GM23338 (cell line): ENCODE results near the gene HNMT. TPM values are rescaled to one million over a fixed set of nuclear protein-coding genes. Genes with fewer than 3 reads are reported as not detected.

Experiments used
- ATAC-seq: fragments of 200-7000 bp; cut with Tn5 transposase; 3 replicates; pipeline ENCODE4 v1.9.1; 2020
- DNase-seq: peaks from one replicate; pipeline ENCODE4 v3.0.0-alpha.2; 2015; ENCODE audit warnings: low spot score
- H2AFZ ChIP-seq: fragments of 200-600 bp; sonication (generic); 2 replicates; pipeline ENCODE4 v1.8.0; 2016; ENCODE audit warnings: antibody characterized with exemption, mild to moderate bottlenecking, moderate library complexity
- H3F3A ChIP-seq: fragments of 200-600 bp; sonication (generic); replicated peaks from 2 replicates; pipeline ENCODE4 v1.8.0; 2017; ENCODE audit warnings: antibody characterized with exemption, mixed run types, low read depth
- H3K27ac ChIP-seq: fragments of 200-600 bp; sonication (generic); 2 replicates; pipeline ENCODE4 v1.6.1; 2016; ENCODE audit warnings: low read depth
- H3K27me3 ChIP-seq: fragments of 200-600 bp; sonication (generic); 2 replicates; pipeline ENCODE4 v1.8.0; 2016; ENCODE audit warnings: mild to moderate bottlenecking, mixed run types, moderate library complexity; ENCODE audit not compliant: insufficient read depth
- H3K36me3 ChIP-seq: fragments of 200-600 bp; sonication (generic); 2 replicates; pipeline ENCODE4 v1.8.0; 2016; ENCODE audit warnings: mild to moderate bottlenecking; ENCODE audit not compliant: insufficient read depth
- H3K4me1 ChIP-seq: fragments of 200-600 bp; sonication (generic); 2 replicates; pipeline ENCODE4 v1.8.0; 2016; ENCODE audit warnings: mild to moderate bottlenecking, moderate library complexity; ENCODE audit not compliant: insufficient read depth
- H3K4me2 ChIP-seq: fragments of 200-600 bp; sonication (generic); 2 replicates; pipeline ENCODE4 v1.7.1; 2017; ENCODE audit warnings: mixed run types
- H3K4me3 ChIP-seq: fragments of 200-600 bp; sonication (generic); 2 replicates; pipeline ENCODE4 v1.6.1; 2016; ENCODE audit warnings: mixed run types
- H3K79me2 ChIP-seq: fragments of 200-600 bp; sonication (generic); replicated peaks from 2 replicates; pipeline ENCODE4 v1.8.0; 2017; ENCODE audit warnings: mild to moderate bottlenecking; ENCODE audit not compliant: insufficient read depth
- H3K9me2 ChIP-seq: fragments of 200-600 bp; sonication (generic); 2 replicates; pipeline ENCODE4 v1.8.0; 2017; ENCODE audit not compliant: insufficient read depth
- H4K20me1 ChIP-seq: fragments of 200-600 bp; sonication (generic); replicated peaks from 2 replicates; pipeline ENCODE4 v1.8.0; 2017; ENCODE audit warnings: mild to moderate bottlenecking; ENCODE audit not compliant: insufficient read depth
- H3K27ac Mint-ChIP-seq: 2 replicates; pipeline ENCODE4 v1.8.0; 2020; ENCODE audit warnings: inconsistent platforms, mild to moderate bottlenecking, moderate library complexity, mixed read lengths
- H3K27me3 Mint-ChIP-seq: 3 replicates; pipeline ENCODE4 v1.8.0; 2022; ENCODE audit warnings: low read depth, mild to moderate bottlenecking, moderate library complexity, mixed read lengths, inconsistent platforms; ENCODE audit not compliant: insufficient read depth, poor library complexity
- H3K36me3 Mint-ChIP-seq: 3 replicates; pipeline ENCODE4 v1.8.0; 2021; ENCODE audit warnings: low read depth, mild to moderate bottlenecking, inconsistent platforms, moderate library complexity, mixed read lengths
- H3K4me1 Mint-ChIP-seq: 3 replicates; pipeline ENCODE4 v1.8.0; 2020; ENCODE audit warnings: mild to moderate bottlenecking, inconsistent platforms, mixed read lengths
- H3K4me3 Mint-ChIP-seq: 3 replicates; pipeline ENCODE4 v1.8.0; 2021; ENCODE audit warnings: moderate library complexity, mild to moderate bottlenecking, inconsistent platforms, mixed read lengths
- H3K9me3 Mint-ChIP-seq: 3 replicates; pipeline ENCODE4 v1.8.0; 2020; ENCODE audit warnings: moderate library complexity, mild to moderate bottlenecking, inconsistent platforms, mixed read lengths
- CREB1 ChIP-seq: fragments of 250-450 bp; sonication (Bioruptor Pico); IDR thresholded peaks from 2 replicates; pipeline ENCODE4 v1.5.0; 2020; ENCODE audit warnings: low read depth, mild to moderate bottlenecking, moderate library complexity
- EZH2 ChIP-seq: fragments of 200-600 bp; sonication (generic); IDR thresholded peaks from one replicate; pipeline ENCODE4 v1.8.0; 2017; ENCODE audit warnings: antibody characterized with exemption, mild to moderate bottlenecking, low read depth; ENCODE audit not compliant: unreplicated experiment
- JUNB ChIP-seq: IDR thresholded peaks from one replicate; pipeline ENCODE4 v1.6.1; 2016; ENCODE audit warnings: antibody characterized with exemption; ENCODE audit not compliant: unreplicated experiment
- NANOG ChIP-seq: IDR thresholded peaks from 2 replicates; pipeline ENCODE4 v1.6.1; 2016; ENCODE audit warnings: antibody characterized with exemption, borderline replicate concordance
- POLR2AphosphoS5 ChIP-seq: IDR thresholded peaks from 2 replicates; pipeline ENCODE4 v1.6.1; 2016; ENCODE audit warnings: antibody characterized with exemption, low read depth
- STAT1 ChIP-seq: IDR thresholded peaks from one replicate; pipeline ENCODE4 v1.6.1; 2016; ENCODE audit warnings: antibody characterized with exemption; ENCODE audit not compliant: unreplicated experiment
- ZNF114 ChIP-seq: fragments of 250-450 bp; sonication (Bioruptor Pico); IDR thresholded peaks from 2 replicates; pipeline ENCODE4 v1.5.0; 2020; ENCODE audit warnings: mild to moderate bottlenecking, moderate library complexity
- ZNF331 ChIP-seq: fragments of 250-450 bp; sonication (Bioruptor Pico); IDR thresholded peaks from 2 replicates; pipeline ENCODE4 v1.5.0; 2020; ENCODE audit warnings: low read depth, mild to moderate bottlenecking, moderate library complexity
- polyA plus RNA-seq: library from polyadenylated mRNA; unstranded; fragments of >200 nt; fragmentation: Nextera tagmentation; extraction: Ambion mirVana; gene quantifications from 2 replicates; pipeline ENCODE4 v1.2.1, GENCODE V29; 2016
- total RNA-seq: library from RNA; depleted of rRNA; stranded (reverse); fragments of >200 nt; shearing (Covaris generic); gene quantifications from 2 replicates; pipeline ENCODE4 v1.2.3, GENCODE V29; 2014
- TF ChIP-seq, protein P1 (sequence below), 2 experiments: fragments of 200-600 bp in 1 of 2; sonication (generic) in 1 of 2; conservative IDR thresholded peaks; 2 replicates each; pipeline versions ENCODE4 v1.5.1 to v1.6.1; 2016 to 2017; ENCODE audit warnings: antibody characterized with exemption in 2 of 2, low read depth in 2 of 2, mild to moderate bottlenecking in 2 of 2, moderate library complexity in 1 of 2
- TF ChIP-seq, protein P2 (sequence below): IDR thresholded peaks from one replicate; pipeline ENCODE4 v1.6.1; 2018; ENCODE audit warnings: antibody characterized with exemption; ENCODE audit not compliant: unreplicated experiment
- TF ChIP-seq, protein P3 (sequence below): IDR thresholded peaks from 2 replicates; pipeline ENCODE4 v1.6.1; 2016; ENCODE audit warnings: antibody characterized with exemption

HNMT gene
- total and polyA plus RNA-seq, 2 experiments from 2014 or later = 3.3 to 3.4 TPM

DNA sequence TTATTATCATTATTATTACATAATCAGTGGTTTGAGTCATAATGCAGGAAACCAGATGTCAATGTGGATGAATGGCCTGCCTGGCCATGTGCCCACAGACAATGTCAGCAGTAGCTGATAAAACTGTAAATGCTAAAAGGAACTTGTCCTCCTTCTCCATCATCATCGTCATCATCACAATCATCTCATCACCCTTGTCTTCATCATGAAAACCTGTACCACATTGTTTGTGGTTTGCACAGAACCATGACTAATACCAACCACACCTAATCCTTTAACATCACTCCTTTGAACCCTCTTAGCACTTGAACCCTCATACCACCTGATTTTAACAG, 96.0 kb downstream of the HNMT start (continued):
- no peak for TF ChIP-seq ZNF331
- TF ChIP-seq EZH2 = no peak
- no peak for TF ChIP-seq ZNF114 (CRISPR knock-in tag)
- TF ChIP-seq, protein P1, sequence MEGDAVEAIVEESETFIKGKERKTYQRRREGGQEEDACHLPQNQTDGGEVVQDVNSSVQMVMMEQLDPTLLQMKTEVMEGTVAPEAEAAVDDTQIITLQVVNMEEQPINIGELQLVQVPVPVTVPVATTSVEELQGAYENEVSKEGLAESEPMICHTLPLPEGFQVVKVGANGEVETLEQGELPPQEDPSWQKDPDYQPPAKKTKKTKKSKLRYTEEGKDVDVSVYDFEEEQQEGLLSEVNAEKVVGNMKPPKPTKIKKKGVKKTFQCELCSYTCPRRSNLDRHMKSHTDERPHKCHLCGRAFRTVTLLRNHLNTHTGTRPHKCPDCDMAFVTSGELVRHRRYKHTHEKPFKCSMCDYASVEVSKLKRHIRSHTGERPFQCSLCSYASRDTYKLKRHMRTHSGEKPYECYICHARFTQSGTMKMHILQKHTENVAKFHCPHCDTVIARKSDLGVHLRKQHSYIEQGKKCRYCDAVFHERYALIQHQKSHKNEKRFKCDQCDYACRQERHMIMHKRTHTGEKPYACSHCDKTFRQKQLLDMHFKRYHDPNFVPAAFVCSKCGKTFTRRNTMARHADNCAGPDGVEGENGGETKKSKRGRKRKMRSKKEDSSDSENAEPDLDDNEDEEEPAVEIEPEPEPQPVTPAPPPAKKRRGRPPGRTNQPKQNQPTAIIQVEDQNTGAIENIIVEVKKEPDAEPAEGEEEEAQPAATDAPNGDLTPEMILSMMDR (conservative IDR thresholded peaks at IDR 0.05; ENCODE audit: low read depth in 2 of 2) = no peak
- no peak for TF ChIP-seq NANOG
- TF ChIP-seq, protein P2, sequence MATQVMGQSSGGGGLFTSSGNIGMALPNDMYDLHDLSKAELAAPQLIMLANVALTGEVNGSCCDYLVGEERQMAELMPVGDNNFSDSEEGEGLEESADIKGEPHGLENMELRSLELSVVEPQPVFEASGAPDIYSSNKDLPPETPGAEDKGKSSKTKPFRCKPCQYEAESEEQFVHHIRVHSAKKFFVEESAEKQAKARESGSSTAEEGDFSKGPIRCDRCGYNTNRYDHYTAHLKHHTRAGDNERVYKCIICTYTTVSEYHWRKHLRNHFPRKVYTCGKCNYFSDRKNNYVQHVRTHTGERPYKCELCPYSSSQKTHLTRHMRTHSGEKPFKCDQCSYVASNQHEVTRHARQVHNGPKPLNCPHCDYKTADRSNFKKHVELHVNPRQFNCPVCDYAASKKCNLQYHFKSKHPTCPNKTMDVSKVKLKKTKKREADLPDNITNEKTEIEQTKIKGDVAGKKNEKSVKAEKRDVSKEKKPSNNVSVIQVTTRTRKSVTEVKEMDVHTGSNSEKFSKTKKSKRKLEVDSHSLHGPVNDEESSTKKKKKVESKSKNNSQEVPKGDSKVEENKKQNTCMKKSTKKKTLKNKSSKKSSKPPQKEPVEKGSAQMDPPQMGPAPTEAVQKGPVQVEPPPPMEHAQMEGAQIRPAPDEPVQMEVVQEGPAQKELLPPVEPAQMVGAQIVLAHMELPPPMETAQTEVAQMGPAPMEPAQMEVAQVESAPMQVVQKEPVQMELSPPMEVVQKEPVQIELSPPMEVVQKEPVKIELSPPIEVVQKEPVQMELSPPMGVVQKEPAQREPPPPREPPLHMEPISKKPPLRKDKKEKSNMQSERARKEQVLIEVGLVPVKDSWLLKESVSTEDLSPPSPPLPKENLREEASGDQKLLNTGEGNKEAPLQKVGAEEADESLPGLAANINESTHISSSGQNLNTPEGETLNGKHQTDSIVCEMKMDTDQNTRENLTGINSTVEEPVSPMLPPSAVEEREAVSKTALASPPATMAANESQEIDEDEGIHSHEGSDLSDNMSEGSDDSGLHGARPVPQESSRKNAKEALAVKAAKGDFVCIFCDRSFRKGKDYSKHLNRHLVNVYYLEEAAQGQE = no peak
- no peak for TF ChIP-seq STAT1

DNA sequence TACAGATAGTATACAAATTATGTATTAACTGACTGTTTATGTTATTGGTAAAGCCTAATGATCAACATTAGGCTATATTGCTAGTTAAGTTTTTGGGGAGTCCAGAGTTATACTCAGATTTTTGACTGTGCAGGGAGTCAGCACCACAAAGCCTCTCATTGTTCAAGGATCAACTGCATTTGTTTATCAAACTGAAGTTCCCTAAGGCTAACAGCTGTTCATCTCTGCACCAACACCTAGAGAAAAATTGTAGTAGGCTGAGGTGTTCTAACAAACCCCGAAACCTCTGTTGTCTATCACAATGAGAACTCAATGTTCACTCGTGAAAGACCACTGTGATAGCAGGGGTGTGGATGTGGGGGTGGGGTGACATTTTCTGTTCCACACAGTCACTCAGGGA, 97.7 kb downstream of the HNMT start:
- Mint-ChIP-seq H3K36me3 (no peaks in the 10 kb centered on the region), H3K27ac (no peak overlapping the region), H3K9me3 (no peaks in the 10 kb centered on the region), H3K4me3 (no peak overlapping the region), H3K4me1 (no peaks in the 10 kb centered on the region), H3K27me3 (no peaks in the 10 kb centered on the region)
- DNase-seq (no peak), ATAC-seq (no peak)
- Histone ChIP-seq H4K20me1 (no peaks in the 10 kb centered on the region), H3K4me2 (no peak overlapping the region), H3K27me3 (peaks cover 4% of the 10 kb centered on the region), H3K9me2 (no peaks in the 10 kb centered on the region), H3K36me3 (no peaks in the 10 kb centered on the region), H3K79me2 (no peaks in the 10 kb centered on the region), H3K27ac (no peak overlapping the region), H2AFZ (no peak overlapping the region), H3K4me1 (no peaks in the 10 kb centered on the region), H3K4me3 (no peak overlapping the region), H3F3A (no peaks in the 10 kb centered on the region)
- TF ChIP-seq JUNB = no peak
- no peak for TF ChIP-seq CREB1 (CRISPR knock-in tag)
- no peak for TF ChIP-seq POLR2AphosphoS5
- no peak for TF ChIP-seq STAT1
- TF ChIP-seq, protein P2 = no peak
- TF ChIP-seq ZNF114 (CRISPR knock-in tag) = no peak
- TF ChIP-seq, protein P3, sequence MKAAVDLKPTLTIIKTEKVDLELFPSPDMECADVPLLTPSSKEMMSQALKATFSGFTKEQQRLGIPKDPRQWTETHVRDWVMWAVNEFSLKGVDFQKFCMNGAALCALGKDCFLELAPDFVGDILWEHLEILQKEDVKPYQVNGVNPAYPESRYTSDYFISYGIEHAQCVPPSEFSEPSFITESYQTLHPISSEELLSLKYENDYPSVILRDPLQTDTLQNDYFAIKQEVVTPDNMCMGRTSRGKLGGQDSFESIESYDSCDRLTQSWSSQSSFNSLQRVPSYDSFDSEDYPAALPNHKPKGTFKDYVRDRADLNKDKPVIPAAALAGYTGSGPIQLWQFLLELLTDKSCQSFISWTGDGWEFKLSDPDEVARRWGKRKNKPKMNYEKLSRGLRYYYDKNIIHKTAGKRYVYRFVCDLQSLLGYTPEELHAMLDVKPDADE = no peak
- TF ChIP-seq, protein P1 (conservative IDR thresholded peaks at IDR 0.05; ENCODE audit: low read depth in 2 of 2) = no peak
